Ishikawa (cell line): ENCODE data around the gene SESN1.

Experiments used
- EGR1 ChIP-seq: IDR thresholded peaks from 2 replicates; pipeline ENCODE4 v1.6.1; 2012
- EP300 ChIP-seq: IDR thresholded peaks from 2 replicates; pipeline ENCODE4 v1.6.1; 2012; ENCODE audit warnings: borderline replicate concordance
- MAX ChIP-seq: IDR thresholded peaks from 2 replicates; pipeline ENCODE4 v1.6.1; 2012
- RAD21 ChIP-seq: IDR thresholded peaks from 2 replicates; pipeline ENCODE4 v1.6.1; 2012; ENCODE audit warnings: low read depth
- REST ChIP-seq: IDR thresholded peaks from 2 replicates; pipeline ENCODE4 v1.6.1; 2012; ENCODE audit warnings: low read depth, mild to moderate bottlenecking
- TAF1 ChIP-seq: IDR thresholded peaks from 2 replicates; pipeline ENCODE4 v1.6.1; 2012; ENCODE audit warnings: low read depth, mild to moderate bottlenecking
- USF1 ChIP-seq: IDR thresholded peaks from 2 replicates; pipeline ENCODE4 v1.6.1; 2012
- YY1 ChIP-seq: IDR thresholded peaks from 2 replicates; pipeline ENCODE4 v1.6.1; 2012; ENCODE audit warnings: low read depth

- TF ChIP-seq YY1 (no peak), MAX (no peak), RAD21 (no peak), EGR1 (no peak), REST (no peak), TAF1 (no peak), EP300 (no peak), USF1 (no peak)
Observed at GRCh38 chr6:108953681-108954080, 141.0 kb downstream of the SESN1 start.
